Nephron progenitor cell (in vitro differentiated cells): Measurements from ENCODE around the gene RNU6-7.

ENCODE experiments used
- DNase-seq: peaks from one replicate; pipeline ENCODE4 v3.0.0; 2021
- H3K27ac Mint-ChIP-seq: 2 replicates; pipeline ENCODE4 v1.8.0; 2021; ENCODE audit warnings: mild to moderate bottlenecking, moderate library complexity, mixed read lengths
- H3K27me3 Mint-ChIP-seq: 2 replicates; pipeline ENCODE4 v1.8.0; 2021; ENCODE audit warnings: mild to moderate bottlenecking, low read depth, mixed read lengths; ENCODE audit not compliant: poor library complexity
- H3K36me3 Mint-ChIP-seq: 2 replicates; pipeline ENCODE4 v1.8.0; 2021; ENCODE audit warnings: low read depth, mixed read lengths
- H3K4me1 Mint-ChIP-seq: 2 replicates; pipeline ENCODE4 v1.8.0; 2021; ENCODE audit warnings: mixed read lengths
- H3K4me3 Mint-ChIP-seq: 2 replicates; pipeline ENCODE4 v1.8.0; 2021; ENCODE audit warnings: mild to moderate bottlenecking, moderate library complexity, mixed read lengths
- H3K9me3 Mint-ChIP-seq: 2 replicates; pipeline ENCODE4 v1.8.0; 2021; ENCODE audit warnings: mild to moderate bottlenecking, moderate library complexity, mixed read lengths
- TF ChIP-seq, protein P1 (sequence below): fragments of 200-600 bp; sonication (generic); IDR thresholded peaks from 2 replicates; pipeline ENCODE4 v1.5.0; 2021; ENCODE audit warnings: antibody characterized with exemption

RNU6-7 gene

DNA sequence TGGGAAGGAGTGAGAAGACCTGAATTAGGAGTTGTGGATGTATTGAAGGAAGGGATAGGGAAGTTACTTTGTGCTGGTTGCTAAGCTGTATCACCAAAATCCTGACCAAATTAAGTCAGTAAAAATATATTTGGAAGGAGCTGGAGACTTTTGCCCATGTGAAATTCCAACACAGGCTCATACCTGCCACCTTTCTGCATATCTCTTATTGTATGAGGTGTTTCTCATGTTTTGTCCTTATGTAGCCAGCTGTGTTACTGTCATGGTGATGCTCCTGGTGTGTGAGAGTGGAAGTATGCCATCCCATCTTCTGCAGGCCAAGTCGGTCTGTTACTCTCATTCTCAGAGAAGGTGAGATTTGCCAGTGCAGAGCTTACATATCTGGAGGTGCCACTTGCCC, 30.6 kb downstream of the RNU6-7 start:
- Mint-ChIP-seq H3K36me3 (no peaks in the 10 kb centered on the region), H3K27me3 (peaks cover 3% of the 10 kb centered on the region), H3K4me3 (no peak overlapping the region), H3K4me1 (no peaks in the 10 kb centered on the region), H3K9me3 (peaks cover 8% of the 10 kb centered on the region), H3K27ac (no peak overlapping the region)
- DNase-seq = no peak
- TF ChIP-seq, protein P1, sequence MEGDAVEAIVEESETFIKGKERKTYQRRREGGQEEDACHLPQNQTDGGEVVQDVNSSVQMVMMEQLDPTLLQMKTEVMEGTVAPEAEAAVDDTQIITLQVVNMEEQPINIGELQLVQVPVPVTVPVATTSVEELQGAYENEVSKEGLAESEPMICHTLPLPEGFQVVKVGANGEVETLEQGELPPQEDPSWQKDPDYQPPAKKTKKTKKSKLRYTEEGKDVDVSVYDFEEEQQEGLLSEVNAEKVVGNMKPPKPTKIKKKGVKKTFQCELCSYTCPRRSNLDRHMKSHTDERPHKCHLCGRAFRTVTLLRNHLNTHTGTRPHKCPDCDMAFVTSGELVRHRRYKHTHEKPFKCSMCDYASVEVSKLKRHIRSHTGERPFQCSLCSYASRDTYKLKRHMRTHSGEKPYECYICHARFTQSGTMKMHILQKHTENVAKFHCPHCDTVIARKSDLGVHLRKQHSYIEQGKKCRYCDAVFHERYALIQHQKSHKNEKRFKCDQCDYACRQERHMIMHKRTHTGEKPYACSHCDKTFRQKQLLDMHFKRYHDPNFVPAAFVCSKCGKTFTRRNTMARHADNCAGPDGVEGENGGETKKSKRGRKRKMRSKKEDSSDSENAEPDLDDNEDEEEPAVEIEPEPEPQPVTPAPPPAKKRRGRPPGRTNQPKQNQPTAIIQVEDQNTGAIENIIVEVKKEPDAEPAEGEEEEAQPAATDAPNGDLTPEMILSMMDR = no peak

DNA sequence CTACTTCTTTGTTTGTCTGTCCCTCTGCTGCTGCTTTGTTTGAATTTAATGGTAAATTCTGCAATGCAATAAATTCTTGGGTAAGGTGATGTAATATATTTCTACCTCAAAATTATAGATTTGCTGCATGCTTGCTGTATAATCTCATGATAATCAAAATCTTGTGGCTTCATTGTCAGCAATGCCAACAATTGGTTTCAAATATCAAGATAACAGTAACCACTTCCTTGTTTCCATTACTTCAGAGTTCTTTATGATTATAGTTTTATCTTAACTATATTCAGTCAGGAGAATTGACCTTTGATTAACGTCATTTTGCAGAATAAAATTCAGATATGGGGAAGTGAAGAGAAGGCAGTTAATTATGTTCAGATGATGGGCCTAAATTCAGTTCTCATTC, 31.4 kb downstream of the RNU6-7 start:
- Mint-ChIP-seq H3K4me3 (no peak overlapping the region), H3K36me3 (no peaks in the 10 kb centered on the region), H3K4me1 (no peaks in the 10 kb centered on the region), H3K27ac (no peak overlapping the region), H3K27me3 (peaks cover 4% of the 10 kb centered on the region), H3K9me3 (peaks cover 11% of the 10 kb centered on the region)
- TF ChIP-seq, protein P1 = no peak
- DNase-seq = no peak

GRCh38 chr14:32244404-32244803, 42.6 kb downstream of the RNU6-7 start:
- DNase-seq = no peak
- H3K9me3 Mint-ChIP-seq = peaks cover 16% of the 10 kb centered on the region
- peaks cover 4% of the 10 kb centered on the region for H3K36me3 Mint-ChIP-seq
- TF ChIP-seq, protein P1 = no peak
- H3K4me1 Mint-ChIP-seq = no peaks in the 10 kb centered on the region
- H3K27ac Mint-ChIP-seq = no peak overlapping the region
- H3K27me3 Mint-ChIP-seq = peaks cover 3% of the 10 kb centered on the region
- H3K4me3 Mint-ChIP-seq = no peak overlapping the region

DNA sequence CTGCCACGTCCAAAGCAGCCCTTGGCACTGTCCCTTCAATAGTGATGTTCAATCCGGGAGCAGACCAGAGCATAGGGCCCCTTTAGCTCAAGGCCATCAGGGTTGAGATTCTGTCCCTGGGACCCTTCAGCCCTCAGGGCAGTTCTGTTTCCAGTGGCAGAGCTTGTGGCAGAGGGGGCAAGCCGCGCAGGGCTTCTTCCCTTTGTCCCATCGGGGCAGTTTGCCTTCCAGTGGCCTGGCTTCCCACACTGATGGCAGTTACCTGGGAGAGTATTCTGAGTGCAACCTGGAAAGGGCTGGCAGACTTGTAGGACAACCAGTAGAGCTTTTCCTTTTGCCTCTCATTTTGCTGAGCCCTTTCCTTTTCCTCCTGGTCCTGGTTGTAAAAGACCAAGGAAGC, 44.9 kb downstream of the RNU6-7 start:
- Mint-ChIP-seq H3K27me3 (peaks cover 3% of the 10 kb centered on the region), H3K4me3 (no peak overlapping the region), H3K27ac (no peak overlapping the region), H3K36me3 (no peaks in the 10 kb centered on the region), H3K9me3 (no peaks in the 10 kb centered on the region), H3K4me1 (no peaks in the 10 kb centered on the region)
- TF ChIP-seq, protein P1 = no peak
- DNase-seq = no peak

GRCh38 chr14:32249371-32249770, 47.5 kb downstream of the RNU6-7 start:
- no peak for DNase-seq
- Mint-ChIP-seq H3K27ac (no peak overlapping the region), H3K4me1 (no peaks in the 10 kb centered on the region), H3K9me3 (no peaks in the 10 kb centered on the region), H3K4me3 (no peak overlapping the region), H3K27me3 (peaks cover 4% of the 10 kb centered on the region), H3K36me3 (no peaks in the 10 kb centered on the region)
- TF ChIP-seq, protein P1 = no peak

DNA sequence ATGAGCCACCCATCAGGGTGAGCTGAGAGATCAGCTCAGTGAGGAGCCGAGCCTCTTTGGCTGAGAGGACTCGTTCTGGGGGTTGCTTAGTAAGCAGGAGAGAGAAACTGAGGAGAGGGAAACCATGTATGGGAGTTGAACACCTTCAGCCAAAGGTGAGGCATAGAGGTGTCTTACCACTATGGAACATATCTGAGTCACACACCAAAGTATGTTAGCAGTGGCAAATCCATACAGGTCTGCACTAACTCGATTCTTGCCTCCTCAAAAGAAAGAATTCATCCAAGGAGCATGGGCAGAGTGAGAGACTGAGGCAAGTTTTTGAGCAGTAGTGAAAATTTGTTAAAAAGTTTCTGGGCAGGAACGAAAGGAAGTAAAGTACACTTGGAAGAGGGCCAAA, 47.9 kb downstream of the RNU6-7 start:
- Mint-ChIP-seq H3K9me3 (no peaks in the 10 kb centered on the region), H3K27me3 (peaks cover 5% of the 10 kb centered on the region), H3K36me3 (no peaks in the 10 kb centered on the region), H3K4me3 (no peak overlapping the region), H3K4me1 (no peaks in the 10 kb centered on the region), H3K27ac (no peak overlapping the region)
- TF ChIP-seq, protein P1 = no peak
- no peak for DNase-seq
